ENCODE measurements around the gene BEST2. TPM values are rescaled to one million over a fixed set of nuclear protein-coding genes. Genes with fewer than 3 reads are reported as not detected.

The BEST2 gene
- total RNA-seq, 1 experiment from 2014 or later, result 3.3 TPM

DNA sequence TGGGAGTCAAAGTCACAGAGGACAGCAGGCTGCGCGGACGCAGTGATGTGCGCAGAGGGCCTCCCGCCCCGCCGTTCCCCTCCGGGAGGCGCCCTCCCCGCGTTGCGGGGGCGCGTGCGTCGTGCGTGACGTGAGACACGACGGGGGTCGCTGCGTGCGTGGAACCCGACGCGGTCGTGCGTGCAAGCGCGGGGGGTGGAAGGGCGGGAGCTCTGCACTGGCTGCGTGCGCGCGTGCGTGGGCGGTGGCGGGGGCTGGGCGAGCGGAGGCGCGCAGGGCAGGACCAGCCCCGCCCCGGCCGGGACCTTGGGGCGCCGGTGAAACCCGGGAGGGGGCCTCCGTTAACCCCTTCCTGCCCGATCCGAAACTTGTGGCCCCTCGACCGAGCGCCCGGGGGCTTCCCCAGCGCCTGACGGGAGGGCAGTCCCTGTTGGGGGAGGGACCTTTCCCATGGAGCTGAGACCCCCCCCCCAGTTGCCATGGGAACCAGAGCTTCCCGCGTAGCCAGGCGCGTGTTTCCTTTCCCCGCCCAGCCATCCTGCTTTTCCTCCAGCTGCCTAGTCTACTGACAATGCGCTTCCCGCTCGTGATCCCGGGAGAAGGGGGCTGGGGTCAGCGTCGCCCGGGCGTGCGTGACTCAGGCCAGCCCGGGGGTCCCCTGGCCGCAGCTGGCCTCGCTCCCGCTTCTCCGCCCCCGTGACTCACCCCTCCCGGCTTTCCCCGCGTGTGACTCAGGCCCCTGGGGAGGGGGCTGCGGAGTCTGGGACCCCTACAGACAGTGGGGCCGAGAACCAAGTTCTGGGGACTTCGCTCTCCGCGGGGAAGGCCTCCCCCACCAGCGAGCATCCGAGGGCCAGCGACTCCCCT lies 31.1 kb downstream of the BEST2 start (continued):
- TF ChIP-seq, protein P1, sequence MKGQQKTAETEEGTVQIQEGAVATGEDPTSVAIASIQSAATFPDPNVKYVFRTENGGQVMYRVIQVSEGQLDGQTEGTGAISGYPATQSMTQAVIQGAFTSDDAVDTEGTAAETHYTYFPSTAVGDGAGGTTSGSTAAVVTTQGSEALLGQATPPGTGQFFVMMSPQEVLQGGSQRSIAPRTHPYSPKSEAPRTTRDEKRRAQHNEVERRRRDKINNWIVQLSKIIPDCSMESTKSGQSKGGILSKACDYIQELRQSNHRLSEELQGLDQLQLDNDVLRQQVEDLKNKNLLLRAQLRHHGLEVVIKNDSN (CRISPR knock-in tag; IDR thresholded peaks at IDR 0.05), result no peak
- TF ChIP-seq, protein P2, sequence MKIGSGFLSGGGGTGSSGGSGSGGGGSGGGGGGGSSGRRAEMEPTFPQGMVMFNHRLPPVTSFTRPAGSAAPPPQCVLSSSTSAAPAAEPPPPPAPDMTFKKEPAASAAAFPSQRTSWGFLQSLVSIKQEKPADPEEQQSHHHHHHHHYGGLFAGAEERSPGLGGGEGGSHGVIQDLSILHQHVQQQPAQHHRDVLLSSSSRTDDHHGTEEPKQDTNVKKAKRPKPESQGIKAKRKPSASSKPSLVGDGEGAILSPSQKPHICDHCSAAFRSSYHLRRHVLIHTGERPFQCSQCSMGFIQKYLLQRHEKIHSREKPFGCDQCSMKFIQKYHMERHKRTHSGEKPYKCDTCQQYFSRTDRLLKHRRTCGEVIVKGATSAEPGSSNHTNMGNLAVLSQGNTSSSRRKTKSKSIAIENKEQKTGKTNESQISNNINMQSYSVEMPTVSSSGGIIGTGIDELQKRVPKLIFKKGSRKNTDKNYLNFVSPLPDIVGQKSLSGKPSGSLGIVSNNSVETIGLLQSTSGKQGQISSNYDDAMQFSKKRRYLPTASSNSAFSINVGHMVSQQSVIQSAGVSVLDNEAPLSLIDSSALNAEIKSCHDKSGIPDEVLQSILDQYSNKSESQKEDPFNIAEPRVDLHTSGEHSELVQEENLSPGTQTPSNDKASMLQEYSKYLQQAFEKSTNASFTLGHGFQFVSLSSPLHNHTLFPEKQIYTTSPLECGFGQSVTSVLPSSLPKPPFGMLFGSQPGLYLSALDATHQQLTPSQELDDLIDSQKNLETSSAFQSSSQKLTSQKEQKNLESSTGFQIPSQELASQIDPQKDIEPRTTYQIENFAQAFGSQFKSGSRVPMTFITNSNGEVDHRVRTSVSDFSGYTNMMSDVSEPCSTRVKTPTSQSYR (CRISPR knock-in tag; IDR thresholded peaks at IDR 0.05), result peak; percentile 34; the same call in 1 of the 2 replicates
- TF ChIP-seq, protein P3, sequence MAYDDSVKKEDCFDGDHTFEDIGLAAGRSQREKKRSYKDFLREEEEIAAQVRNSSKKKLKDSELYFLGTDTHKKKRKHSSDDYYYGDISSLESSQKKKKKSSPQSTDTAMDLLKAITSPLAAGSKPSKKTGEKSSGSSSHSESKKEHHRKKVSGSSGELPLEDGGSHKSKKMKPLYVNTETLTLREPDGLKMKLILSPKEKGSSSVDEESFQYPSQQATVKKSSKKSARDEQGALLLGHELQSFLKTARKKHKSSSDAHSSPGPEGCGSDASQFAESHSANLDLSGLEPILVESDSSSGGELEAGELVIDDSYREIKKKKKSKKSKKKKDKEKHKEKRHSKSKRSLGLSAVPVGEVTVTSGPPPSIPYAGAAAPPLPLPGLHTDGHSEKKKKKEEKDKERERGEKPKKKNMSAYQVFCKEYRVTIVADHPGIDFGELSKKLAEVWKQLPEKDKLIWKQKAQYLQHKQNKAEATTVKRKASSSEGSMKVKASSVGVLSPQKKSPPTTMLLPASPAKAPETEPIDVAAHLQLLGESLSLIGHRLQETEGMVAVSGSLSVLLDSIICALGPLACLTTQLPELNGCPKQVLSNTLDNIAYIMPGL (CRISPR knock-in tag; IDR thresholded peaks at IDR 0.05), result 0 out of 2 replicates have a peak, but pooled peaks have one; percentile 13
- TF ChIP-seq NFYB (CRISPR knock-in tag; conservative IDR thresholded peaks at IDR 0.05; ENCODE audit: low read depth) (no peak), SMAD3 (CRISPR knock-in tag; IDR thresholded peaks at IDR 0.05; ENCODE audit: borderline replicate concordance) (no peak), FOXK1 (CRISPR knock-in tag; IDR thresholded peaks at IDR 0.05) (peak; percentile 40; the same call in 1 of the 2 replicates), MYBL2 (CRISPR knock-in tag; IDR thresholded peaks at IDR 0.05) (no peak), EMX1 (CRISPR knock-in tag; IDR thresholded peaks at IDR 0.05) (0 out of 2 replicates have a peak, but pooled peaks have one; percentile 51)
- TF ChIP-seq, protein P4, sequence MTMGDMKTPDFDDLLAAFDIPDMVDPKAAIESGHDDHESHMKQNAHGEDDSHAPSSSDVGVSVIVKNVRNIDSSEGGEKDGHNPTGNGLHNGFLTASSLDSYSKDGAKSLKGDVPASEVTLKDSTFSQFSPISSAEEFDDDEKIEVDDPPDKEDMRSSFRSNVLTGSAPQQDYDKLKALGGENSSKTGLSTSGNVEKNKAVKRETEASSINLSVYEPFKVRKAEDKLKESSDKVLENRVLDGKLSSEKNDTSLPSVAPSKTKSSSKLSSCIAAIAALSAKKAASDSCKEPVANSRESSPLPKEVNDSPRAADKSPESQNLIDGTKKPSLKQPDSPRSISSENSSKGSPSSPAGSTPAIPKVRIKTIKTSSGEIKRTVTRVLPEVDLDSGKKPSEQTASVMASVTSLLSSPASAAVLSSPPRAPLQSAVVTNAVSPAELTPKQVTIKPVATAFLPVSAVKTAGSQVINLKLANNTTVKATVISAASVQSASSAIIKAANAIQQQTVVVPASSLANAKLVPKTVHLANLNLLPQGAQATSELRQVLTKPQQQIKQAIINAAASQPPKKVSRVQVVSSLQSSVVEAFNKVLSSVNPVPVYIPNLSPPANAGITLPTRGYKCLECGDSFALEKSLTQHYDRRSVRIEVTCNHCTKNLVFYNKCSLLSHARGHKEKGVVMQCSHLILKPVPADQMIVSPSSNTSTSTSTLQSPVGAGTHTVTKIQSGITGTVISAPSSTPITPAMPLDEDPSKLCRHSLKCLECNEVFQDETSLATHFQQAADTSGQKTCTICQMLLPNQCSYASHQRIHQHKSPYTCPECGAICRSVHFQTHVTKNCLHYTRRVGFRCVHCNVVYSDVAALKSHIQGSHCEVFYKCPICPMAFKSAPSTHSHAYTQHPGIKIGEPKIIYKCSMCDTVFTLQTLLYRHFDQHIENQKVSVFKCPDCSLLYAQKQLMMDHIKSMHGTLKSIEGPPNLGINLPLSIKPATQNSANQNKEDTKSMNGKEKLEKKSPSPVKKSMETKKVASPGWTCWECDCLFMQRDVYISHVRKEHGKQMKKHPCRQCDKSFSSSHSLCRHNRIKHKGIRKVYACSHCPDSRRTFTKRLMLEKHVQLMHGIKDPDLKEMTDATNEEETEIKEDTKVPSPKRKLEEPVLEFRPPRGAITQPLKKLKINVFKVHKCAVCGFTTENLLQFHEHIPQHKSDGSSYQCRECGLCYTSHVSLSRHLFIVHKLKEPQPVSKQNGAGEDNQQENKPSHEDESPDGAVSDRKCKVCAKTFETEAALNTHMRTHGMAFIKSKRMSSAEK (CRISPR knock-in tag; IDR thresholded peaks at IDR 0.05; ENCODE audit: borderline replicate concordance), result no peak
- TF ChIP-seq, protein P5, sequence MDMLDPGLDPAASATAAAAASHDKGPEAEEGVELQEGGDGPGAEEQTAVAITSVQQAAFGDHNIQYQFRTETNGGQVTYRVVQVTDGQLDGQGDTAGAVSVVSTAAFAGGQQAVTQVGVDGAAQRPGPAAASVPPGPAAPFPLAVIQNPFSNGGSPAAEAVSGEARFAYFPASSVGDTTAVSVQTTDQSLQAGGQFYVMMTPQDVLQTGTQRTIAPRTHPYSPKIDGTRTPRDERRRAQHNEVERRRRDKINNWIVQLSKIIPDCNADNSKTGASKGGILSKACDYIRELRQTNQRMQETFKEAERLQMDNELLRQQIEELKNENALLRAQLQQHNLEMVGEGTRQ (CRISPR knock-in tag; IDR thresholded peaks at IDR 0.05), result peak; percentile 24; the same call in 1 of the 2 replicates

DNA sequence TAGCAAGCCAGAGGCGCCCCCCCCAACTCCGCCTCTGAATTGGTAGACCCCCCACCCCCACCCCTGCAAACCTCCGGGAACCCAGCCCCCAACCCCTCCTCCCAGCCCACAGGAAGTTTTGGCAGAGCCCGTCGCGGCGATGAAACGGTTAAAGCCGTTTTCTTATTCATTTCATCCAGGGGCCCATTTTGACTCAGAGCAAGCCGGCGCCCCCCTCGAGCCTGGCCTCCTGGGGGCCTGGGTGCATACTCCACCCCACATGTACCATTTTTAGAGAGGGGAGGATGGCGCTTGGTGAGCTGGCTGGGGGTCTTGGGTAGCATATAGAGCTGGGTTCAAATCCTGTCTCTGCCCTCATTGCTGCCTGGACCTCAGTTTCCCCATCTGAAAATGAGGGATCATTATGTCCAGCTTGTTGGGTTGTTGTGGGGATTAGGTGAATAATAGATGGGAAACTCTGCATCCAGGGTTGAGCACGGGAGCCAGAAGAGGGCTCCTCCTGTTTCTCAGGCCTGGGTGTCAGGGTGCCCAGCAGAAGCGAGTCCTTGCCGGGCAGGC lies 31.8 kb downstream of the BEST2 start:
- H3K4me3 Mint-ChIP-seq, result peak overlapping the region; percentile 59
- ChIA-PET POLR2A (interaction anchor here (1.7 kb wide), 1 partner anchor 8 kb away, joined by 6 read pairs; the partner anchor contains the start of gene JUNB), CTCF (interaction anchor here (0.7 to 1.8 kb wide), 8 partner anchors 10 to 102 kb away, joined by 3 to 10 read pairs (median 6); no protein-coding TSS in a partner anchor)
- no peaks in the 10 kb centered on the region for H3K36me3 Mint-ChIP-seq
- H3K4me1 Mint-ChIP-seq, result peaks cover 22% of the 10 kb centered on the region
- H3K9me3 Mint-ChIP-seq, result no peaks in the 10 kb centered on the region
- H3K27ac Mint-ChIP-seq, result no peak overlapping the region
- no peaks in the 10 kb centered on the region; the same call in 1 of the 2 replicates for H3K27me3 Mint-ChIP-seq (ENCODE audit: low read depth)
- DNase-seq (ENCODE audit: low spot score) (no peak), ATAC-seq (no peak)
- TF ChIP-seq SMAD4 (CRISPR knock-in tag; IDR thresholded peaks at IDR 0.05), result no peak
- no peak for TF ChIP-seq RELA (CRISPR knock-in tag; IDR thresholded peaks at IDR 0.05; ENCODE audit: borderline replicate concordance)
- TF ChIP-seq, protein P6, sequence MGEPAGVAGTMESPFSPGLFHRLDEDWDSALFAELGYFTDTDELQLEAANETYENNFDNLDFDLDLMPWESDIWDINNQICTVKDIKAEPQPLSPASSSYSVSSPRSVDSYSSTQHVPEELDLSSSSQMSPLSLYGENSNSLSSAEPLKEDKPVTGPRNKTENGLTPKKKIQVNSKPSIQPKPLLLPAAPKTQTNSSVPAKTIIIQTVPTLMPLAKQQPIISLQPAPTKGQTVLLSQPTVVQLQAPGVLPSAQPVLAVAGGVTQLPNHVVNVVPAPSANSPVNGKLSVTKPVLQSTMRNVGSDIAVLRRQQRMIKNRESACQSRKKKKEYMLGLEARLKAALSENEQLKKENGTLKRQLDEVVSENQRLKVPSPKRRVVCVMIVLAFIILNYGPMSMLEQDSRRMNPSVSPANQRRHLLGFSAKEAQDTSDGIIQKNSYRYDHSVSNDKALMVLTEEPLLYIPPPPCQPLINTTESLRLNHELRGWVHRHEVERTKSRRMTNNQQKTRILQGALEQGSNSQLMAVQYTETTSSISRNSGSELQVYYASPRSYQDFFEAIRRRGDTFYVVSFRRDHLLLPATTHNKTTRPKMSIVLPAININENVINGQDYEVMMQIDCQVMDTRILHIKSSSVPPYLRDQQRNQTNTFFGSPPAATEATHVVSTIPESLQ (CRISPR knock-in tag; IDR thresholded peaks at IDR 0.05), result no peak
- no peak for TF ChIP-seq ELF4 (CRISPR knock-in tag; IDR thresholded peaks at IDR 0.05; ENCODE audit: low read depth)
- no peak for TF ChIP-seq ESRRA (CRISPR knock-in tag; IDR thresholded peaks at IDR 0.05; ENCODE audit: borderline replicate concordance)
- TF ChIP-seq, protein P7, sequence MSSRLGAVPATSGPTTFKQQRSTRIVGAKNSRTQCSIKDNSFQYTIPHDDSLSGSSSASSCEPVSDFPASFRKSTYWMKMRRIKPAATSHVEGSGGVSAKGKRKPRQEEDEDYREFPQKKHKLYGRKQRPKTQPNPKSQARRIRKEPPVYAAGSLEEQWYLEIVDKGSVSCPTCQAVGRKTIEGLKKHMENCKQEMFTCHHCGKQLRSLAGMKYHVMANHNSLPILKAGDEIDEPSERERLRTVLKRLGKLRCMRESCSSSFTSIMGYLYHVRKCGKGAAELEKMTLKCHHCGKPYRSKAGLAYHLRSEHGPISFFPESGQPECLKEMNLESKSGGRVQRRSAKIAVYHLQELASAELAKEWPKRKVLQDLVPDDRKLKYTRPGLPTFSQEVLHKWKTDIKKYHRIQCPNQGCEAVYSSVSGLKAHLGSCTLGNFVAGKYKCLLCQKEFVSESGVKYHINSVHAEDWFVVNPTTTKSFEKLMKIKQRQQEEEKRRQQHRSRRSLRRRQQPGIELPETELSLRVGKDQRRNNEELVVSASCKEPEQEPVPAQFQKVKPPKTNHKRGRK (CRISPR knock-in tag; IDR thresholded peaks at IDR 0.05; ENCODE audit: borderline replicate concordance), result no peak
- no peak for TF ChIP-seq NR1H2 (CRISPR knock-in tag; IDR thresholded peaks at IDR 0.05)

All from WTC11 (cell line).